OCI-M1 (cell line): ENCODE data around the gene WDR82.

Experiments
- DNase-seq: peaks from one replicate; lab custom pipeline; 2025; lab: John Stamatoyannopoulos, UW

The WDR82 gene

GRCh38 chr3:52308308-52308707, 29.9 kb upstream of the WDR82 start:
- no peak for DNase-seq

GRCh38 chr3:52306978-52307377, 28.5 kb upstream of the WDR82 start:
- DNase-seq: no peak

GRCh38 chr3:52305926-52306325, 27.5 kb upstream of the WDR82 start:
- DNase-seq: no peak

GRCh38 chr3:52303811-52304210, 25.4 kb upstream of the WDR82 start:
- no peak for DNase-seq

- no peak for DNase-seq
These were observed 24.1 kb upstream of the WDR82 start for GRCh38 chr3:52302426-52303145.

- peak; percentile 98 for DNase-seq
These were observed 21.6 kb upstream of the WDR82 start for GRCh38 chr3:52299879-52300611.

GRCh38 chr3:52299247-52299878, 20.9 kb upstream of the WDR82 start:
- no peak for DNase-seq

- DNase-seq: peak; percentile 18
These were observed 20.0 kb upstream of the WDR82 start for GRCh38 chr3:52298149-52299098.

- peak; percentile 12 for DNase-seq
These were observed 19.0 kb upstream of the WDR82 start for GRCh38 chr3:52297242-52298148.

- no peak for DNase-seq
These were observed 17.3 kb upstream of the WDR82 start for GRCh38 chr3:52295671-52296208.

GRCh38 chr3:52294320-52295150, 16.1 kb upstream of the WDR82 start:
- no peak for DNase-seq

GRCh38 chr3:52293491-52294319, 15.3 kb upstream of the WDR82 start:
- DNase-seq: no peak

- DNase-seq: no peak
These were observed 14.0 kb upstream of the WDR82 start for GRCh38 chr3:52292247-52293065.

GRCh38 chr3:52291508-52292181, 13.2 kb upstream of the WDR82 start:
- DNase-seq: peak; percentile 55

- DNase-seq: no peak
These were observed 12.4 kb upstream of the WDR82 start for GRCh38 chr3:52290596-52291507.
